Erythroblast (primary cell): ENCODE results near the gene NTM.

Experiments
- GATA1 ChIP-seq: IDR thresholded peaks from 2 replicates; pipeline ENCODE4 v1.6.1; 2011; ENCODE audit warnings: low read depth, mild to moderate bottlenecking, control low read depth, low read length, moderate library complexity
- POLR2A ChIP-seq: IDR thresholded peaks from 2 replicates; pipeline ENCODE4 v1.6.1; 2011; ENCODE audit warnings: mild to moderate bottlenecking, low read length

DNA sequence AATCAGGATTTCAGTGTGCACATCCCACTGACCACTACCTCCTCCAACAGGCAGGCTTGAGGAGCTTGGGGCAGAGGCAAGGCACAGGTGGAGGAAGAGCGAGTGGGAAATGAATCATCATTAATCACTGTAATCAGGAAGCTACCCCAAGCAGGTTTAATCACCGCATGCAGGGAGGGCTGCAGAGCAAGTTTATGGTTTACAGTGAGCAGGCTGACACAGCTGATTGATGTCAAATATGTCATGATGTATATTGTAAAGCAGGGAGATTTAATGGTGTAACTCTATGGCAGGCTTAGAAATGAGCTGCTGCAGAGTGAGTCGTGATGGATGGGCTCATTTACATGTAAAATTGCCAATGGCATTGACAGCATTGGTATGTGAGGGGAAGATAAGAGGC is 441.0 kb downstream of the NTM start:
- TF ChIP-seq POLR2A (no peak), GATA1 (no peak)
